Gastrocnemius medialis (tissue), 4 donors: ENCODE data around the gene NR3C2. TPM values are rescaled to one million over a fixed set of nuclear protein-coding genes. Genes with fewer than 3 reads are reported as not detected.

Experiments used
- ATAC-seq, 2 donors: fragments of 150-250 bp; one replicate each; pipeline ENCODE4 v1.9.1; 2016
- DNase-seq, 2 donors: peaks; one replicate each; pipeline ENCODE4 v3.0.0-alpha.2; 2019
- H3K27ac ChIP-seq, 4 donors: fragments of 200-600 bp; sonication (generic); 1 replicate in 1 of 4; 2 replicates in 3 of 4; pipeline ENCODE4 v1.5.1; 2016 to 2018; ENCODE audit warnings: mild to moderate bottlenecking in 2 of 4, moderate library complexity in 1 of 4
- H3K27me3 ChIP-seq, 3 donors: fragments of 200-600 bp; sonication (generic) in 2 of 3; 1 replicate in 1 of 3; 2 replicates in 2 of 3; pipeline versions ENCODE4 v1.5.1 to v1.6.0; 2016 to 2019; ENCODE audit warnings: mild to moderate bottlenecking in 1 of 3, moderate library complexity in 1 of 3
- H3K36me3 ChIP-seq, 2 donors: fragments of 200-600 bp; sonication (generic) in 1 of 2; one replicate each; pipeline ENCODE4 v1.5.1; 2017 to 2018
- H3K4me1 ChIP-seq, 2 donors: fragments of 200-600 bp; sonication (generic) in 1 of 2; one replicate each; pipeline ENCODE4 v1.5.1; 2016 to 2017; ENCODE audit warnings: mild to moderate bottlenecking in 2 of 2
- H3K4me3 ChIP-seq, 4 donors: fragments of 200-600 bp; sonication (generic) in 3 of 4; 1 replicate in 1 of 4; 2 replicates in 3 of 4; pipeline ENCODE4 v1.5.1; 2016 to 2019; ENCODE audit warnings: mild to moderate bottlenecking in 2 of 4
- H3K9me3 ChIP-seq, 3 donors: fragments of 200-600 bp; sonication (generic) in 2 of 3; 1 replicate in 1 of 3; 2 replicates in 2 of 3; pipeline ENCODE4 v1.5.1; 2016 to 2019
- CTCF ChIP-seq, 5 experiments: fragments of 450-650 bp in 3 of 5; fragments of 200-600 bp in 2 of 5; sonication (generic) in 2 of 5; IDR thresholded peaks in 4 of 5; conservative IDR thresholded peaks in 1 of 5; 1 replicate in 4 of 5; 2 replicates in 1 of 5; pipeline ENCODE4 v1.5.1; 2016 to 2019; ENCODE audit warnings: antibody characterized with exemption in 5 of 5, mild to moderate bottlenecking in 3 of 5, moderate library complexity in 3 of 5
- POLR2A ChIP-seq, 2 donors: fragments of 450-650 bp; IDR thresholded peaks; one replicate each; pipeline ENCODE4 v1.6.1; 2017; ENCODE audit warnings: antibody characterized with exemption in 2 of 2, mild to moderate bottlenecking in 2 of 2, moderate library complexity in 2 of 2
- in situ Hi-C, 4 donors: fragments of 200-750 bp; cut with MboI; loops; one replicate each; pipeline versions ENCODE4 v1.15.0 to v1.8.0; 2017; ENCODE audit warnings: low sequenced_read_pairs in 4 of 4
- intact Hi-C: fragments of 100-400 bp; cut with DNase I; formaldehyde crosslinking; loops from one replicate; pipeline ENCODE4 v1.15.1; 2023; ENCODE audit warnings: low total_unique reads
- total RNA-seq, 4 donors: library from RNA; depleted of rRNA; stranded (reverse); fragments of >200 nt; gene quantifications; one replicate each; pipeline versions ENCODE4 v1.1.0 to v1.2.3, GENCODE V29; 2016

The NR3C2 gene
- total RNA-seq, 4 donors from 2014 or later = 5.6 to 10.4 (median 8.1) TPM

- no peak for ATAC-seq
- Histone ChIP-seq H3K4me3 (no peak overlapping the region), H3K4me1 (peaks cover 23 to 33% of the 10 kb centered on the region in 2 donors), H3K27me3 (no peaks in the 10 kb centered on the region), H3K27ac (no peak overlapping the region), H3K36me3 (no peaks in the 10 kb centered on the region), H3K9me3 (no peaks in the 10 kb centered on the region)
- no peak for DNase-seq
- in situ Hi-C loops (no loop called here), intact Hi-C loops (no loop called here)
- TF ChIP-seq CTCF (IDR thresholded peaks at IDR 0.05 in 4 of 5, conservative IDR thresholded peaks at IDR 0.05 in 1 of 5) (no peak), POLR2A (IDR thresholded peaks at IDR 0.05) (no peak)
These were observed 74.5 kb downstream of the NR3C2 start for GRCh38 chr4:148367756-148368155.

- TF ChIP-seq POLR2A (IDR thresholded peaks at IDR 0.05) (no peak), CTCF (IDR thresholded peaks at IDR 0.05 in 4 of 5, conservative IDR thresholded peaks at IDR 0.05 in 1 of 5) (no peak)
- Histone ChIP-seq H3K4me1 (peaks cover 17 to 33% of the 10 kb centered on the region in 2 donors), H3K9me3 (no peaks in the 10 kb centered on the region), H3K4me3 (no peak overlapping the region), H3K36me3 (no peaks in the 10 kb centered on the region), H3K27ac (no peak overlapping the region), H3K27me3 (no peaks in the 10 kb centered on the region)
- intact Hi-C loops (no loop called here), in situ Hi-C loops (no loop called here)
- no peak for DNase-seq
- ATAC-seq = no peak
These were observed 76.0 kb downstream of the NR3C2 start for GRCh38 chr4:148366251-148366650.

- DNase-seq (no peak), ATAC-seq (no peak)
- Histone ChIP-seq H3K27ac (no peak overlapping the region), H3K4me3 (no peak overlapping the region), H3K36me3 (no peaks in the 10 kb centered on the region), H3K9me3 (no peaks in the 10 kb centered on the region), H3K27me3 (no peaks in the 10 kb centered on the region), H3K4me1 (peaks cover 17 to 26% of the 10 kb centered on the region in 2 donors)
- intact Hi-C loops (no loop called here), in situ Hi-C loops (no loop called here)
- TF ChIP-seq CTCF (IDR thresholded peaks at IDR 0.05 in 4 of 5, conservative IDR thresholded peaks at IDR 0.05 in 1 of 5) (no peak), POLR2A (IDR thresholded peaks at IDR 0.05) (no peak)
These were observed 77.7 kb downstream of the NR3C2 start for GRCh38 chr4:148364525-148364924.

- Histone ChIP-seq H3K4me1 (no peaks in the 10 kb centered on the region), H3K27me3 (no peaks in the 10 kb centered on the region), H3K9me3 (no peaks in the 10 kb centered on the region), H3K36me3 (no peaks in the 10 kb centered on the region), H3K27ac (no peak overlapping the region), H3K4me3 (no peak overlapping the region)
- in situ Hi-C loops (no loop called here), intact Hi-C loops (no loop called here)
- no peak for ATAC-seq
- DNase-seq = no peak
- TF ChIP-seq CTCF (IDR thresholded peaks at IDR 0.05 in 4 of 5, conservative IDR thresholded peaks at IDR 0.05 in 1 of 5) (no peak), POLR2A (IDR thresholded peaks at IDR 0.05) (no peak)
These were observed 82.4 kb downstream of the NR3C2 start for GRCh38 chr4:148359769-148360168.

- Histone ChIP-seq H3K27ac (peak overlapping the region in 3 of 4 donors; percentile 1 to 48 (median 35)), H3K36me3 (no peaks in the 10 kb centered on the region), H3K4me3 (no peak overlapping the region), H3K9me3 (no peaks in the 10 kb centered on the region), H3K27me3 (no peaks in the 10 kb centered on the region), H3K4me1 (peaks cover 0 to 3% of the 10 kb centered on the region in 2 donors)
- DNase-seq = no peak
- TF ChIP-seq CTCF (IDR thresholded peaks at IDR 0.05 in 4 of 5, conservative IDR thresholded peaks at IDR 0.05 in 1 of 5) (no peak), POLR2A (IDR thresholded peaks at IDR 0.05) (no peak)
- no peak for ATAC-seq
- in situ Hi-C loops = no loop called here
- intact Hi-C loops = no loop called here
These were observed 86.6 kb downstream of the NR3C2 start for GRCh38 chr4:148355442-148356123.
